HUES6 (cell line): ENCODE data around the gene ESRRG.

ENCODE experiments used
- H3K27ac ChIP-seq: 2 replicates; pipeline ENCODE4 v1.7.0; 2013; ENCODE audit warnings: low read depth, mild to moderate bottlenecking, low read length, inconsistent platforms
- H3K27me3 ChIP-seq: 2 replicates; pipeline ENCODE4 v1.6.1; 2013; ENCODE audit warnings: low read length; ENCODE audit not compliant: control insufficient read depth, insufficient read depth
- H3K36me3 ChIP-seq: 2 replicates; pipeline ENCODE4 v1.6.1; 2013; ENCODE audit warnings: low read length; ENCODE audit not compliant: control insufficient read depth, insufficient read depth
- H3K4me1 ChIP-seq: 2 replicates; pipeline ENCODE4 v1.6.1; 2013; ENCODE audit warnings: low read length; ENCODE audit not compliant: control insufficient read depth, insufficient read depth
- H3K4me3 ChIP-seq: 2 replicates; pipeline ENCODE4 v1.5.1; 2013; ENCODE audit warnings: low read depth, low read length
- H3K9ac ChIP-seq: one replicate; pipeline ENCODE4 v1.6.1; 2013; ENCODE audit warnings: mild to moderate bottlenecking, low read length
- H3K9me3 ChIP-seq: 2 replicates; pipeline ENCODE4 v1.6.1; 2013; ENCODE audit warnings: low read depth, low read length; ENCODE audit not compliant: control insufficient read depth, insufficient read depth

ESRRG gene

GRCh38 chr1:216630532-216630931 lies 92.7 kb downstream of the ESRRG start:
- Histone ChIP-seq H3K36me3 (no peaks in the 10 kb centered on the region), H3K4me1 (no peaks in the 10 kb centered on the region), H3K4me3 (no peak overlapping the region), H3K9ac (no peak overlapping the region), H3K9me3 (no peaks in the 10 kb centered on the region), H3K27ac (no peak overlapping the region), H3K27me3 (no peaks in the 10 kb centered on the region)

- no peaks in the 10 kb centered on the region for H3K4me1 ChIP-seq
- H3K27me3 ChIP-seq, result no peaks in the 10 kb centered on the region
- H3K36me3 ChIP-seq, result no peaks in the 10 kb centered on the region
- no peak overlapping the region for H3K9ac ChIP-seq
- no peaks in the 10 kb centered on the region for H3K9me3 ChIP-seq
- no peak overlapping the region for H3K27ac ChIP-seq
- H3K4me3 ChIP-seq, result no peak overlapping the region
Measured at GRCh38 chr1:216627252-216627651, 96.0 kb downstream of the ESRRG start.

- H3K36me3 ChIP-seq, result no peaks in the 10 kb centered on the region
- H3K27ac ChIP-seq, result no peak overlapping the region
- H3K4me3 ChIP-seq, result no peak overlapping the region
- H3K4me1 ChIP-seq, result no peaks in the 10 kb centered on the region
- H3K9ac ChIP-seq, result no peak overlapping the region
- no peaks in the 10 kb centered on the region for H3K9me3 ChIP-seq
- H3K27me3 ChIP-seq, result no peaks in the 10 kb centered on the region
Measured at GRCh38 chr1:216626394-216627067, 96.7 kb downstream of the ESRRG start.

GRCh38 chr1:216621536-216621935 lies 101.7 kb downstream of the ESRRG start:
- Histone ChIP-seq H3K4me1 (no peaks in the 10 kb centered on the region), H3K27ac (no peak overlapping the region), H3K27me3 (no peaks in the 10 kb centered on the region), H3K36me3 (no peaks in the 10 kb centered on the region), H3K9me3 (no peaks in the 10 kb centered on the region), H3K4me3 (no peak overlapping the region), H3K9ac (no peak overlapping the region)

GRCh38 chr1:216617081-216617875 lies 106.0 kb downstream of the ESRRG start:
- Histone ChIP-seq H3K4me1 (no peaks in the 10 kb centered on the region), H3K27ac (no peak overlapping the region), H3K27me3 (no peaks in the 10 kb centered on the region), H3K4me3 (no peak overlapping the region), H3K9me3 (no peaks in the 10 kb centered on the region), H3K9ac (no peak overlapping the region), H3K36me3 (no peaks in the 10 kb centered on the region)

GRCh38 chr1:216616425-216616824 lies 106.8 kb downstream of the ESRRG start:
- H3K9me3 ChIP-seq, result no peaks in the 10 kb centered on the region
- H3K36me3 ChIP-seq, result no peaks in the 10 kb centered on the region
- H3K27ac ChIP-seq, result no peak overlapping the region
- no peak overlapping the region for H3K9ac ChIP-seq
- no peaks in the 10 kb centered on the region for H3K4me1 ChIP-seq
- H3K4me3 ChIP-seq, result no peak overlapping the region
- no peaks in the 10 kb centered on the region for H3K27me3 ChIP-seq

- no peaks in the 10 kb centered on the region for H3K27me3 ChIP-seq
- H3K27ac ChIP-seq, result no peak overlapping the region
- H3K4me1 ChIP-seq, result no peaks in the 10 kb centered on the region
- no peaks in the 10 kb centered on the region for H3K9me3 ChIP-seq
- no peaks in the 10 kb centered on the region for H3K36me3 ChIP-seq
- H3K4me3 ChIP-seq, result no peak overlapping the region
- no peak overlapping the region for H3K9ac ChIP-seq
Measured at GRCh38 chr1:216614011-216614934, 109.0 kb downstream of the ESRRG start.

- H3K9me3 ChIP-seq, result no peaks in the 10 kb centered on the region
- H3K4me1 ChIP-seq, result no peaks in the 10 kb centered on the region
- no peaks in the 10 kb centered on the region for H3K27me3 ChIP-seq
- H3K4me3 ChIP-seq, result no peak overlapping the region
- no peak overlapping the region for H3K9ac ChIP-seq
- no peak overlapping the region for H3K27ac ChIP-seq
- H3K36me3 ChIP-seq, result no peaks in the 10 kb centered on the region
Measured at GRCh38 chr1:216612291-216612690, 110.9 kb downstream of the ESRRG start.

- no peaks in the 10 kb centered on the region for H3K27me3 ChIP-seq
- H3K4me3 ChIP-seq, result no peak overlapping the region
- no peak overlapping the region for H3K9ac ChIP-seq
- no peaks in the 10 kb centered on the region for H3K9me3 ChIP-seq
- peaks cover 7% of the 10 kb centered on the region; the same call in 1 of the 2 replicates for H3K4me1 ChIP-seq
- no peaks in the 10 kb centered on the region for H3K36me3 ChIP-seq
- H3K27ac ChIP-seq, result no peak overlapping the region
Measured at GRCh38 chr1:216607067-216607697, 116.0 kb downstream of the ESRRG start.

- Histone ChIP-seq H3K9ac (no peak overlapping the region), H3K4me3 (no peak overlapping the region), H3K36me3 (no peaks in the 10 kb centered on the region), H3K4me1 (peaks cover 11% of the 10 kb centered on the region; the same call in 1 of the 2 replicates), H3K27ac (no peak overlapping the region), H3K27me3 (peaks cover 4% of the 10 kb centered on the region; the same call in 1 of the 2 replicates), H3K9me3 (no peaks in the 10 kb centered on the region)
Measured at GRCh38 chr1:216606047-216606637, 117.1 kb downstream of the ESRRG start.
